WTC11 (cell line): ENCODE measurements around the gene HBQ1. TPM values are rescaled to one million over a fixed set of nuclear protein-coding genes. Genes with fewer than 3 reads are reported as not detected.

Source experiments
- ATAC-seq: fragments of 200-7000 bp; cut with Tn5 transposase; 2 replicates; pipeline ENCODE4 v1.10.0; 2021; ENCODE audit warnings: mild to moderate bottlenecking, moderate library complexity
- CTCF ChIA-PET: fragments of 300-600 bp; sonication (Branson Sonifier 250); formaldehyde crosslinking; loops from one replicate; lab custom pipeline; 2021; ENCODE audit warnings: antibody characterized with exemption; lab: Charles Lee
- POLR2A ChIA-PET: fragments of 350-600 bp; sonication (Branson Sonifier 250); formaldehyde crosslinking; loops from one replicate; lab custom pipeline; 2021; ENCODE audit warnings: antibody characterized with exemption; lab: Charles Lee
- DNase-seq: peaks from one replicate; pipeline ENCODE4 v3.0.0; 2021; ENCODE audit warnings: low spot score
- H3K27ac Mint-ChIP-seq: 2 replicates; pipeline ENCODE4 v1.8.0; 2021; ENCODE audit warnings: mixed read lengths
- H3K27me3 Mint-ChIP-seq: 2 replicates; pipeline ENCODE4 v1.8.0; 2021; ENCODE audit warnings: low read depth, mild to moderate bottlenecking, moderate library complexity, mixed read lengths
- H3K36me3 Mint-ChIP-seq: 2 replicates; pipeline ENCODE4 v1.8.0; 2021; ENCODE audit warnings: mixed read lengths
- H3K4me1 Mint-ChIP-seq: 2 replicates; pipeline ENCODE4 v1.8.0; 2022; ENCODE audit warnings: mixed read lengths
- H3K4me3 Mint-ChIP-seq: 2 replicates; pipeline ENCODE4 v1.8.0; 2021; ENCODE audit warnings: mild to moderate bottlenecking, moderate library complexity, mixed read lengths
- H3K9me3 Mint-ChIP-seq: 2 replicates; pipeline ENCODE4 v1.8.0; 2021; ENCODE audit warnings: mixed read lengths
- ATF1 ChIP-seq: sonication (generic); formaldehyde crosslinking; IDR thresholded peaks from 2 replicates; pipeline ENCODE4 v1.8.1; 2023; ENCODE audit warnings: mild to moderate bottlenecking, moderate library complexity, missing genetic modification reagents
- ETV6 ChIP-seq: sonication (generic); formaldehyde crosslinking; IDR thresholded peaks from 2 replicates; pipeline ENCODE4 v1.8.1; 2022; ENCODE audit warnings: mild to moderate bottlenecking, missing genetic modification reagents
- GRHL2 ChIP-seq: fragments of 250-450 bp; sonication (Bioruptor Pico); IDR thresholded peaks from 2 replicates; pipeline ENCODE4 v1.8.0; 2022; ENCODE audit warnings: mild to moderate bottlenecking, moderate library complexity; ENCODE audit not compliant: insufficient replicate concordance, severe bottlenecking
- JAZF1 ChIP-seq: fragments of 250-450 bp; sonication (Bioruptor Pico); IDR thresholded peaks from 2 replicates; pipeline ENCODE4 v1.9.0; 2021; ENCODE audit warnings: moderate library complexity, mild to moderate bottlenecking, inconsistent platforms
- MXD4 ChIP-seq: fragments of 250-450 bp; sonication (Bioruptor Pico); IDR thresholded peaks from 2 replicates; pipeline ENCODE4 v1.8.0; 2021; ENCODE audit warnings: mild to moderate bottlenecking, moderate library complexity, borderline replicate concordance
- NFE2L1 ChIP-seq: sonication (generic); formaldehyde crosslinking; IDR thresholded peaks from 2 replicates; pipeline ENCODE4 v1.8.1; 2023; ENCODE audit warnings: missing genetic modification reagents
- RORB ChIP-seq: fragments of 250-450 bp; sonication (Bioruptor Pico); IDR thresholded peaks from 2 replicates; pipeline ENCODE4 v1.9.0; 2021; ENCODE audit warnings: mild to moderate bottlenecking
- SMAD3 ChIP-seq: sonication (generic); formaldehyde crosslinking; IDR thresholded peaks from 2 replicates; pipeline ENCODE4 v1.8.0; 2022; ENCODE audit warnings: missing genetic modification reagents, mild to moderate bottlenecking, borderline replicate concordance
- TCF7 ChIP-seq: sonication (generic); formaldehyde crosslinking; IDR thresholded peaks from 2 replicates; pipeline ENCODE4 v1.8.0; 2022; ENCODE audit warnings: mild to moderate bottlenecking, low read depth, missing genetic modification reagents, moderate library complexity
- ZNF232 ChIP-seq: sonication (generic); formaldehyde crosslinking; IDR thresholded peaks from 2 replicates; pipeline ENCODE4 v1.8.0; 2022; ENCODE audit warnings: mild to moderate bottlenecking, missing genetic modification reagents
- ZNF281 ChIP-seq: sonication (generic); formaldehyde crosslinking; IDR thresholded peaks from 2 replicates; pipeline ENCODE4 v1.8.0; 2023; ENCODE audit warnings: mild to moderate bottlenecking, missing genetic modification reagents
- ZNF425 ChIP-seq: fragments of 250-450 bp; sonication (Bioruptor Pico); conservative IDR thresholded peaks from 2 replicates; pipeline ENCODE4 v1.9.0; 2021; ENCODE audit warnings: mild to moderate bottlenecking
- ZNF532 ChIP-seq: fragments of 250-450 bp; sonication (Bioruptor Pico); IDR thresholded peaks from 2 replicates; pipeline ENCODE4 v1.9.0; 2021; ENCODE audit warnings: mild to moderate bottlenecking, borderline replicate concordance
- total RNA-seq: library from RNA; stranded (reverse); gene quantifications from 3 replicates; pipeline ENCODE4 v1.2.3, GENCODE V29; 2021
- TF ChIP-seq, protein P1 (sequence below): sonication (generic); formaldehyde crosslinking; IDR thresholded peaks from 2 replicates; pipeline ENCODE4 v1.8.0; 2022; ENCODE audit warnings: mild to moderate bottlenecking, missing genetic modification reagents
- TF ChIP-seq, protein P2 (sequence below): sonication (generic); formaldehyde crosslinking; IDR thresholded peaks from 2 replicates; pipeline ENCODE4 v1.8.0; 2022; ENCODE audit warnings: mild to moderate bottlenecking, missing genetic modification reagents
- TF ChIP-seq, protein P3 (sequence below): sonication (generic); formaldehyde crosslinking; conservative IDR thresholded peaks from 2 replicates; pipeline ENCODE4 v1.8.1; 2023; ENCODE audit warnings: mild to moderate bottlenecking, low read depth, missing genetic modification reagents, moderate library complexity

HBQ1 gene
- total RNA-seq, 1 experiment from 2014 or later = 3.0 TPM

DNA sequence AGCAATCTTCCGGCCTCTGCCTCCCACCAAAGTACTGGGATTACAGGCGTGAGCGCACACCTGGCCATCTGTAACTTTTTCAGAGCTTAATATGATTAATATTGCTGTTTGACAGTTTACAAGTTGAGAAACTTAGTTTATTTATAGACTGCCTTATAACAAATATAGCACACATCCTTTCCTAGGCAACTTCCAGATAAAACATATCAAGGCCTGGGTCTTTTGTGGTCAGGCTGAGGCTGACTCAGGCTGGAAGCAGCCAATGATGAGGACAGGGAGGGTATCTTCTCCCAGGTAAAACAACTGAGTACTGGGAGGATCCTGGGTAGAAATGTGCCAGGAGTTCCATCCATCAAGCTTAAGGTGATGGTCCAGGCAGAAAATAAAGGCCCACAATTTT lies 32.7 kb downstream of the HBQ1 start:
- Mint-ChIP-seq H3K4me1 (no peaks in the 10 kb centered on the region), H3K36me3 (peaks cover 70% of the 10 kb centered on the region), H3K9me3 (no peaks in the 10 kb centered on the region), H3K4me3 (no peak overlapping the region), H3K27me3 (no peaks in the 10 kb centered on the region), H3K27ac (no peak overlapping the region)
- CTCF ChIA-PET = interaction anchor here (1.2 to 2.1 kb wide), 4 partner anchors 95 to 150 kb away, joined by 4 to 6 read pairs (median 4); no protein-coding TSS in a partner anchor
- POLR2A ChIA-PET = no interaction called here
- no peak for DNase-seq
- TF ChIP-seq, protein P1, sequence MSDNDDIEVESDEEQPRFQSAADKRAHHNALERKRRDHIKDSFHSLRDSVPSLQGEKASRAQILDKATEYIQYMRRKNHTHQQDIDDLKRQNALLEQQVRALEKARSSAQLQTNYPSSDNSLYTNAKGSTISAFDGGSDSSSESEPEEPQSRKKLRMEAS = no peak
- TF ChIP-seq, protein P2, sequence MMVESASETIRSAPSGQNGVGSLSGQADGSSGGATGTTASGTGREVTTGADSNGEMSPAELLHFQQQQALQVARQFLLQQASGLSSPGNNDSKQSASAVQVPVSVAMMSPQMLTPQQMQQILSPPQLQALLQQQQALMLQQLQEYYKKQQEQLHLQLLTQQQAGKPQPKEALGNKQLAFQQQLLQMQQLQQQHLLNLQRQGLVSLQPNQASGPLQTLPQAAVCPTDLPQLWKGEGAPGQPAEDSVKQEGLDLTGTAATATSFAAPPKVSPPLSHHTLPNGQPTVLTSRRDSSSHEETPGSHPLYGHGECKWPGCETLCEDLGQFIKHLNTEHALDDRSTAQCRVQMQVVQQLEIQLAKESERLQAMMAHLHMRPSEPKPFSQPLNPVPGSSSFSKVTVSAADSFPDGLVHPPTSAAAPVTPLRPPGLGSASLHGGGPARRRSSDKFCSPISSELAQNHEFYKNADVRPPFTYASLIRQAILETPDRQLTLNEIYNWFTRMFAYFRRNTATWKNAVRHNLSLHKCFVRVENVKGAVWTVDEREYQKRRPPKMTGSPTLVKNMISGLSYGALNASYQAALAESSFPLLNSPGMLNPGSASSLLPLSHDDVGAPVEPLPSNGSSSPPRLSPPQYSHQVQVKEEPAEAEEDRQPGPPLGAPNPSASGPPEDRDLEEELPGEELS (CRISPR knock-in tag) = no peak
- TF ChIP-seq SMAD3 (no peak), NFE2L1 (CRISPR knock-in tag) (no peak), ETV6 (CRISPR knock-in tag) (no peak), ZNF281 (CRISPR knock-in tag) (no peak)
- TF ChIP-seq, protein P3, sequence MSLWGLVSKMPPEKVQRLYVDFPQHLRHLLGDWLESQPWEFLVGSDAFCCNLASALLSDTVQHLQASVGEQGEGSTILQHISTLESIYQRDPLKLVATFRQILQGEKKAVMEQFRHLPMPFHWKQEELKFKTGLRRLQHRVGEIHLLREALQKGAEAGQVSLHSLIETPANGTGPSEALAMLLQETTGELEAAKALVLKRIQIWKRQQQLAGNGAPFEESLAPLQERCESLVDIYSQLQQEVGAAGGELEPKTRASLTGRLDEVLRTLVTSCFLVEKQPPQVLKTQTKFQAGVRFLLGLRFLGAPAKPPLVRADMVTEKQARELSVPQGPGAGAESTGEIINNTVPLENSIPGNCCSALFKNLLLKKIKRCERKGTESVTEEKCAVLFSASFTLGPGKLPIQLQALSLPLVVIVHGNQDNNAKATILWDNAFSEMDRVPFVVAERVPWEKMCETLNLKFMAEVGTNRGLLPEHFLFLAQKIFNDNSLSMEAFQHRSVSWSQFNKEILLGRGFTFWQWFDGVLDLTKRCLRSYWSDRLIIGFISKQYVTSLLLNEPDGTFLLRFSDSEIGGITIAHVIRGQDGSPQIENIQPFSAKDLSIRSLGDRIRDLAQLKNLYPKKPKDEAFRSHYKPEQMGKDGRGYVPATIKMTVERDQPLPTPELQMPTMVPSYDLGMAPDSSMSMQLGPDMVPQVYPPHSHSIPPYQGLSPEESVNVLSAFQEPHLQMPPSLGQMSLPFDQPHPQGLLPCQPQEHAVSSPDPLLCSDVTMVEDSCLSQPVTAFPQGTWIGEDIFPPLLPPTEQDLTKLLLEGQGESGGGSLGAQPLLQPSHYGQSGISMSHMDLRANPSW (CRISPR knock-in tag) = no peak
- ATAC-seq = no peak

GRCh38 chr16:220021-220420 lies 39.8 kb downstream of the HBQ1 start:
- POLR2A ChIA-PET = interaction anchor here (1.3 kb wide), 1 partner anchor 33 kb away, joined by 3 read pairs; no protein-coding TSS in a partner anchor
- no peaks in the 10 kb centered on the region for H3K27me3 Mint-ChIP-seq
- CTCF ChIA-PET = no interaction called here
- DNase-seq (no peak), ATAC-seq (no peak)
- peaks cover 67% of the 10 kb centered on the region for H3K36me3 Mint-ChIP-seq
- H3K27ac Mint-ChIP-seq = no peak overlapping the region
- H3K4me1 Mint-ChIP-seq = no peaks in the 10 kb centered on the region
- H3K4me3 Mint-ChIP-seq = no peak overlapping the region
- no peaks in the 10 kb centered on the region for H3K9me3 Mint-ChIP-seq
- TF ChIP-seq JAZF1 (CRISPR knock-in tag) (no peak), TCF7 (CRISPR knock-in tag) (no peak), ZNF425 (no peak), RORB (CRISPR knock-in tag) (no peak), ZNF532 (no peak), GRHL2 (CRISPR knock-in tag) (no peak), ZNF232 (no peak), ATF1 (CRISPR knock-in tag) (no peak), MXD4 (CRISPR knock-in tag) (no peak)
- TF ChIP-seq, protein P2 (CRISPR knock-in tag) = no peak
